HUES48 (cell line): ENCODE data around the gene METTL3.

ENCODE experiments used
- H3K27ac ChIP-seq: one replicate; pipeline ENCODE4 v1.7.0; 2013; ENCODE audit warnings: low read depth, low read length, inconsistent platforms
- H3K27me3 ChIP-seq: 2 replicates; pipeline ENCODE4 v1.6.1; 2013; ENCODE audit warnings: mild to moderate bottlenecking, low read length; ENCODE audit not compliant: control insufficient read depth, insufficient read depth
- H3K36me3 ChIP-seq: 2 replicates; pipeline ENCODE4 v1.6.1; 2013; ENCODE audit warnings: low read length; ENCODE audit not compliant: control insufficient read depth, insufficient read depth
- H3K4me1 ChIP-seq: 2 replicates; pipeline ENCODE4 v1.6.1; 2013; ENCODE audit warnings: mild to moderate bottlenecking, low read length; ENCODE audit not compliant: control insufficient read depth, insufficient read depth
- H3K4me3 ChIP-seq: 2 replicates; pipeline ENCODE4 v1.5.1; 2013; ENCODE audit warnings: mild to moderate bottlenecking, low read depth, low read length
- H3K9ac ChIP-seq: 2 replicates; pipeline ENCODE4 v1.6.1; 2013; ENCODE audit warnings: mild to moderate bottlenecking, low read depth, low read length, moderate library complexity
- H3K9me3 ChIP-seq: 2 replicates; pipeline ENCODE4 v1.6.1; 2013; ENCODE audit warnings: low read length; ENCODE audit not compliant: control insufficient read depth, insufficient read depth

Gene METTL3

GRCh38 chr14:21506557-21506956 is 4.6 kb downstream of the METTL3 start:
- Histone ChIP-seq H3K36me3 (peaks cover 64% of the 10 kb centered on the region), H3K27ac (no peak overlapping the region), H3K27me3 (no peaks in the 10 kb centered on the region), H3K4me1 (peaks cover 11% of the 10 kb centered on the region), H3K9me3 (no peaks in the 10 kb centered on the region), H3K9ac (no peak overlapping the region), H3K4me3 (no peak overlapping the region)

- peaks cover 10% of the 10 kb centered on the region for H3K4me1 ChIP-seq
- no peak overlapping the region for H3K27ac ChIP-seq
- no peak overlapping the region for H3K4me3 ChIP-seq
- no peaks in the 10 kb centered on the region for H3K27me3 ChIP-seq
- no peak overlapping the region for H3K9ac ChIP-seq
- H3K36me3 ChIP-seq: peaks cover 79% of the 10 kb centered on the region
- no peaks in the 10 kb centered on the region for H3K9me3 ChIP-seq
Measured at GRCh38 chr14:21505012-21505553, 6.1 kb downstream of the METTL3 start.

GRCh38 chr14:21503376-21503775 is 7.8 kb downstream of the METTL3 start:
- peaks cover 12% of the 10 kb centered on the region for H3K4me1 ChIP-seq
- no peak overlapping the region for H3K9ac ChIP-seq
- H3K9me3 ChIP-seq: no peaks in the 10 kb centered on the region
- no peaks in the 10 kb centered on the region for H3K27me3 ChIP-seq
- peaks cover 85% of the 10 kb centered on the region for H3K36me3 ChIP-seq
- no peak overlapping the region for H3K27ac ChIP-seq
- H3K4me3 ChIP-seq: no peak overlapping the region

- Histone ChIP-seq H3K27ac (no peak overlapping the region), H3K36me3 (peaks cover 87% of the 10 kb centered on the region), H3K4me3 (no peak overlapping the region), H3K4me1 (peaks cover 13% of the 10 kb centered on the region), H3K27me3 (no peaks in the 10 kb centered on the region), H3K9ac (no peak overlapping the region), H3K9me3 (no peaks in the 10 kb centered on the region)
Measured at GRCh38 chr14:21501568-21501967, 9.6 kb downstream of the METTL3 start.

- Histone ChIP-seq H3K27ac (peak overlapping the region; percentile 69), H3K9ac (no peak overlapping the region), H3K4me3 (no peak overlapping the region), H3K27me3 (no peaks in the 10 kb centered on the region), H3K9me3 (no peaks in the 10 kb centered on the region), H3K36me3 (peaks cover 92% of the 10 kb centered on the region), H3K4me1 (peaks cover 17% of the 10 kb centered on the region)
Measured at GRCh38 chr14:21498540-21499526, 12.3 kb downstream of the METTL3 start.

GRCh38 chr14:21496453-21496852 is 14.7 kb downstream of the METTL3 start:
- Histone ChIP-seq H3K27ac (no peak overlapping the region), H3K9ac (no peak overlapping the region), H3K9me3 (no peaks in the 10 kb centered on the region), H3K36me3 (peaks cover 88% of the 10 kb centered on the region), H3K4me1 (peaks cover 17% of the 10 kb centered on the region), H3K4me3 (no peak overlapping the region), H3K27me3 (no peaks in the 10 kb centered on the region)

GRCh38 chr14:21494902-21495762 is 16.0 kb downstream of the METTL3 start:
- H3K4me3 ChIP-seq: no peak overlapping the region
- H3K27me3 ChIP-seq: no peaks in the 10 kb centered on the region
- H3K36me3 ChIP-seq: peaks cover 87% of the 10 kb centered on the region
- peaks cover 17% of the 10 kb centered on the region for H3K4me1 ChIP-seq
- H3K9ac ChIP-seq: no peak overlapping the region
- peak overlapping the region; percentile 52 for H3K27ac ChIP-seq
- no peaks in the 10 kb centered on the region for H3K9me3 ChIP-seq

GRCh38 chr14:21486640-21487087 is 24.5 kb downstream of the METTL3 start:
- Histone ChIP-seq H3K4me1 (no peaks in the 10 kb centered on the region), H3K9me3 (no peaks in the 10 kb centered on the region), H3K27me3 (no peaks in the 10 kb centered on the region), H3K36me3 (peaks cover 43% of the 10 kb centered on the region), H3K9ac (no peak overlapping the region), H3K4me3 (no peak overlapping the region), H3K27ac (no peak overlapping the region)

GRCh38 chr14:21476925-21477681 is 34.0 kb downstream of the METTL3 start, which contains the start of the genes RAB2B and TOX4:
Gene RAB2B, minus strand, starts transcription at chr14:21476959. Its CDS starts 87 bp downstream, at chr14:21476872.
Gene TOX4, plus strand, starts transcription at chr14:21477195. Its CDS starts 84 bp downstream, at chr14:21477279.
- peak within 1 kb of the TSS; percentile 60 for H3K9ac ChIP-seq
- H3K27me3 ChIP-seq: no peaks in the 10 kb centered on the region
- H3K4me1 ChIP-seq: peaks cover 7% of the 10 kb centered on the region
- peak within 1 kb of the TSS; percentile 100 for H3K4me3 ChIP-seq
- H3K9me3 ChIP-seq: no peaks in the 10 kb centered on the region
- peak within 1 kb of the TSS; percentile 91 for H3K27ac ChIP-seq
- H3K36me3 ChIP-seq: peaks cover 30% of the 10 kb centered on the region

- no peaks in the 10 kb centered on the region for H3K27me3 ChIP-seq
- H3K9me3 ChIP-seq: no peaks in the 10 kb centered on the region
- H3K4me3 ChIP-seq: peak overlapping the region; percentile 100
Measured at GRCh38 chr14:21476523-21476924, 34.6 kb downstream of the METTL3 start.

More at GRCh38 chr14:21476523-21476924, 34.6 kb downstream of the METTL3 start:
- peak overlapping the region; percentile 91 for H3K27ac ChIP-seq
- H3K9ac ChIP-seq: peak overlapping the region; percentile 60
- peaks cover 30% of the 10 kb centered on the region for H3K36me3 ChIP-seq
- peaks cover 7% of the 10 kb centered on the region for H3K4me1 ChIP-seq
